IPS-11a (cell line): ENCODE measurements around the gene CARD6.
"Not testable (repeated sequence)": the region's sequence is repeated elsewhere in the genome, so short reads cannot be mapped to it uniquely, and the experiment has no call there.

ENCODE experiments used
- H3K4me3 ChIP-seq: one replicate; pipeline ENCODE4 v1.5.1; 2013; ENCODE audit warnings: low read depth, low read length, control low read depth

CARD6 gene

GRCh38 chr5:40869384-40869783 is 28.2 kb downstream of the CARD6 start:
- no peak overlapping the region for H3K4me3 ChIP-seq

GRCh38 chr5:40871177-40871576 is 30.0 kb downstream of the CARD6 start:
- H3K4me3 ChIP-seq = no peak overlapping the region

- H3K4me3 ChIP-seq = not testable (repeated sequence)
Measured at GRCh38 chr5:40872253-40872652, 31.1 kb downstream of the CARD6 start.

- no peak overlapping the region for H3K4me3 ChIP-seq
Measured at GRCh38 chr5:40873286-40873880, 32.2 kb downstream of the CARD6 start.

GRCh38 chr5:40875958-40876357 is 34.8 kb downstream of the CARD6 start:
- H3K4me3 ChIP-seq = no peak overlapping the region

GRCh38 chr5:40877371-40877988 is 36.3 kb downstream of the CARD6 start:
- no peak overlapping the region for H3K4me3 ChIP-seq

GRCh38 chr5:40879163-40879942 is 38.2 kb downstream of the CARD6 start:
- no peak overlapping the region for H3K4me3 ChIP-seq

- no peak overlapping the region for H3K4me3 ChIP-seq
Measured at GRCh38 chr5:40882291-40882690, 41.1 kb downstream of the CARD6 start.

GRCh38 chr5:40883051-40883450 is 41.9 kb downstream of the CARD6 start:
- not testable (repeated sequence) for H3K4me3 ChIP-seq

- H3K4me3 ChIP-seq = not testable (repeated sequence)
Measured at GRCh38 chr5:40895440-40896425, 54.6 kb downstream of the CARD6 start.

- no peak overlapping the region for H3K4me3 ChIP-seq
Measured at GRCh38 chr5:40904205-40904993, 63.2 kb downstream of the CARD6 start.

- no peak overlapping the region for H3K4me3 ChIP-seq
Measured at GRCh38 chr5:40904994-40905306, 63.8 kb downstream of the CARD6 start.

GRCh38 chr5:40906351-40906751 is 65.2 kb downstream of the CARD6 start:
- H3K4me3 ChIP-seq = no peak overlapping the region

GRCh38 chr5:40909264-40909663 is 68.1 kb downstream of the CARD6 start, which contains the start of gene C7:
C7 (plus strand) TSS chr5:40909497; CDS start chr5:40909611, 114 bp downstream.
- H3K4me3 ChIP-seq = no peak within 1 kb of the TSS

GRCh38 chr5:40909723-40910122 is 68.6 kb downstream of the CARD6 start:
- no peak overlapping the region for H3K4me3 ChIP-seq
